ENCODE measurements around the gene MAP3K13.

Gene MAP3K13

DNA sequence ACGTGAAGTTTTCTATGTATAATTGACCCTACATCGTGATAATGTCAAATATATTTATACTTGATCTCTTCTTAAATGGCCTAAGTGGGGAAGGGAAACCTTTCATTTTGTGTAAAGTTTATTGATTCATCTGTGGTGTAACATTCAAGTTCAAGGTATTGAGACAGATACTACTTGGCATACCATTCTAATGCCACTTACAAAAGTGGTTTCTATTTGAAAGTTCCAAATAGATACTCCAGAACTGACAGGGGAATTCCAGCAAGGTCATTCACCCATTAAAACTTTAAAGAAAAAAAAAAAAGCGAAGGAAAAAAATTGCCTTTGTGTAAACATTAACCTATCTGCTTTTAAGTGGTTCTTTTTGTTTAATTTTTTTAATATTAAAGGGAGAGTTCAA lies 45.3 kb upstream of the MAP3K13 start:
- Histone ChIP-seq H3K79me2 (ENCODE audit: insufficient read depth, low read length) (no peaks in the 10 kb centered on the region), H3F3A (ENCODE audit: insufficient read depth) (no peaks in the 10 kb centered on the region), H3K9me2 (replicated peaks; ENCODE audit: insufficient read depth, low read length) (no peaks in the 10 kb centered on the region), H3K4me2 (ENCODE audit: low read depth, low read length, poor library complexity, severe bottlenecking) (no peak overlapping the region), H3K4me3 (ENCODE audit: insufficient read depth, low read length, poor library complexity, severe bottlenecking) (no peak overlapping the region), H3K9ac (ENCODE audit: low read length) (no peak overlapping the region), H3K36me3 (ENCODE audit: low read length) (no peaks in the 10 kb centered on the region), H3K27ac (ENCODE audit: low read depth, low read length) (no peak overlapping the region), H4K20me1 (ENCODE audit: low read depth, low read length) (no peaks in the 10 kb centered on the region), H3K27me3 (ENCODE audit: low read length) (no peaks in the 10 kb centered on the region), H3K9me3 (ENCODE audit: insufficient read depth, low read length) (no peaks in the 10 kb centered on the region), H2AFZ (ENCODE audit: low read depth, low read length, severe bottlenecking) (no peak overlapping the region)
- TF ChIP-seq CTCF (IDR thresholded peaks at IDR 0.05; ENCODE audit: insufficient read depth, low read length, poor library complexity, severe bottlenecking) (no peak), EZH2phosphoT487 (conservative IDR thresholded peaks at IDR 0.05; ENCODE audit: low read length) (no peak)

- Histone ChIP-seq H3K4me3 (ENCODE audit: insufficient read depth, low read length, poor library complexity, severe bottlenecking) (no peak overlapping the region), H3K79me2 (ENCODE audit: insufficient read depth, low read length) (no peaks in the 10 kb centered on the region), H3K4me2 (ENCODE audit: low read depth, low read length, poor library complexity, severe bottlenecking) (no peak overlapping the region), H4K20me1 (ENCODE audit: low read depth, low read length) (no peaks in the 10 kb centered on the region), H3F3A (ENCODE audit: insufficient read depth) (no peaks in the 10 kb centered on the region), H3K9me3 (ENCODE audit: insufficient read depth, low read length) (no peaks in the 10 kb centered on the region), H3K36me3 (ENCODE audit: low read length) (no peaks in the 10 kb centered on the region), H3K9me2 (replicated peaks; ENCODE audit: insufficient read depth, low read length) (no peaks in the 10 kb centered on the region), H3K27me3 (ENCODE audit: low read length) (no peaks in the 10 kb centered on the region), H2AFZ (ENCODE audit: low read depth, low read length, severe bottlenecking) (no peak overlapping the region), H3K27ac (ENCODE audit: low read depth, low read length) (no peak overlapping the region), H3K9ac (ENCODE audit: low read length) (no peak overlapping the region)
- TF ChIP-seq EZH2phosphoT487 (conservative IDR thresholded peaks at IDR 0.05; ENCODE audit: low read length), result no peak
- no peak for TF ChIP-seq CTCF (IDR thresholded peaks at IDR 0.05; ENCODE audit: insufficient read depth, low read length, poor library complexity, severe bottlenecking)
Measured at GRCh38 chr3:185318141-185318540, 44.8 kb upstream of the MAP3K13 start.

DNA sequence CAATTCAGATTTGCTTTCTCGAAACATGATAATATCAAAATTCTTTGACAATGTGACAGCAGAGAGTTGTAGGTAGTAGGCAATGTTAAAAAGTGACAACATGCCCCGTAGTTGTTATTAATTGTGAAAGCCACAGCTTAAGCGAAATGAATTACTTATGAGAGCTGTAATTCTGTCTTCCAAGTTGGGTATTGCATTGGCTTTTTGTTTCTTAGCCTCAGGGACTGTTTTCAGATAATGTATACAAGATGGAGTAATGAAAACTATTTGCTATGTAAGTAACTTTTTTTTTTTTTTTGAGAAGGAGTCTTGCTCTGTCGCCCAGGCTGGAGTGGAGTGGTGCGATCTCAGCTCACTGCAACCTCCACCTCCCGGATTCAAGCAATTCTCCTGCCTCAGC lies 43.1 kb upstream of the MAP3K13 start:
- Histone ChIP-seq H3K79me2 (ENCODE audit: insufficient read depth, low read length) (no peaks in the 10 kb centered on the region), H3K27me3 (ENCODE audit: low read length) (no peaks in the 10 kb centered on the region), H3K9ac (ENCODE audit: low read length) (no peak overlapping the region), H3F3A (ENCODE audit: insufficient read depth) (no peaks in the 10 kb centered on the region), H3K9me2 (replicated peaks; ENCODE audit: insufficient read depth, low read length) (no peaks in the 10 kb centered on the region), H3K9me3 (ENCODE audit: insufficient read depth, low read length) (no peaks in the 10 kb centered on the region), H3K27ac (ENCODE audit: low read depth, low read length) (no peak overlapping the region), H3K4me2 (ENCODE audit: low read depth, low read length, poor library complexity, severe bottlenecking) (no peak overlapping the region), H4K20me1 (ENCODE audit: low read depth, low read length) (no peaks in the 10 kb centered on the region), H3K4me3 (ENCODE audit: insufficient read depth, low read length, poor library complexity, severe bottlenecking) (no peak overlapping the region), H2AFZ (ENCODE audit: low read depth, low read length, severe bottlenecking) (no peak overlapping the region), H3K36me3 (ENCODE audit: low read length) (no peaks in the 10 kb centered on the region)
- no peak for TF ChIP-seq CTCF (IDR thresholded peaks at IDR 0.05; ENCODE audit: insufficient read depth, low read length, poor library complexity, severe bottlenecking)
- TF ChIP-seq EZH2phosphoT487 (conservative IDR thresholded peaks at IDR 0.05; ENCODE audit: low read length), result no peak

GRCh38 chr3:185320949-185321348 lies 42.0 kb upstream of the MAP3K13 start:
- H3K27ac ChIP-seq (ENCODE audit: low read depth, low read length), result no peak overlapping the region
- H2AFZ ChIP-seq (ENCODE audit: low read depth, low read length, severe bottlenecking), result no peak overlapping the region
- no peaks in the 10 kb centered on the region for H3K9me3 ChIP-seq (ENCODE audit: insufficient read depth, low read length)
- no peak overlapping the region for H3K4me3 ChIP-seq (ENCODE audit: insufficient read depth, low read length, poor library complexity, severe bottlenecking)
- no peak overlapping the region for H3K9ac ChIP-seq (ENCODE audit: low read length)
- H3K4me2 ChIP-seq (ENCODE audit: low read depth, low read length, poor library complexity, severe bottlenecking), result no peak overlapping the region
- no peaks in the 10 kb centered on the region for H3K79me2 ChIP-seq (ENCODE audit: insufficient read depth, low read length)
- H3F3A ChIP-seq (ENCODE audit: insufficient read depth), result no peaks in the 10 kb centered on the region
- H3K27me3 ChIP-seq (ENCODE audit: low read length), result no peaks in the 10 kb centered on the region
- TF ChIP-seq EZH2phosphoT487 (conservative IDR thresholded peaks at IDR 0.05; ENCODE audit: low read length) (no peak), CTCF (IDR thresholded peaks at IDR 0.05; ENCODE audit: insufficient read depth, low read length, poor library complexity, severe bottlenecking) (no peak)
- no peaks in the 10 kb centered on the region for H4K20me1 ChIP-seq (ENCODE audit: low read depth, low read length)
- H3K36me3 ChIP-seq (ENCODE audit: low read length), result no peaks in the 10 kb centered on the region
- H3K9me2 ChIP-seq (replicated peaks; ENCODE audit: insufficient read depth, low read length), result no peaks in the 10 kb centered on the region
